Measurements from ENCODE around the gene PAK6.

GRCh38 chr15:40271685-40272484 is 33.0 kb downstream of the PAK6 start:
- TF ChIP-seq, protein P1, sequence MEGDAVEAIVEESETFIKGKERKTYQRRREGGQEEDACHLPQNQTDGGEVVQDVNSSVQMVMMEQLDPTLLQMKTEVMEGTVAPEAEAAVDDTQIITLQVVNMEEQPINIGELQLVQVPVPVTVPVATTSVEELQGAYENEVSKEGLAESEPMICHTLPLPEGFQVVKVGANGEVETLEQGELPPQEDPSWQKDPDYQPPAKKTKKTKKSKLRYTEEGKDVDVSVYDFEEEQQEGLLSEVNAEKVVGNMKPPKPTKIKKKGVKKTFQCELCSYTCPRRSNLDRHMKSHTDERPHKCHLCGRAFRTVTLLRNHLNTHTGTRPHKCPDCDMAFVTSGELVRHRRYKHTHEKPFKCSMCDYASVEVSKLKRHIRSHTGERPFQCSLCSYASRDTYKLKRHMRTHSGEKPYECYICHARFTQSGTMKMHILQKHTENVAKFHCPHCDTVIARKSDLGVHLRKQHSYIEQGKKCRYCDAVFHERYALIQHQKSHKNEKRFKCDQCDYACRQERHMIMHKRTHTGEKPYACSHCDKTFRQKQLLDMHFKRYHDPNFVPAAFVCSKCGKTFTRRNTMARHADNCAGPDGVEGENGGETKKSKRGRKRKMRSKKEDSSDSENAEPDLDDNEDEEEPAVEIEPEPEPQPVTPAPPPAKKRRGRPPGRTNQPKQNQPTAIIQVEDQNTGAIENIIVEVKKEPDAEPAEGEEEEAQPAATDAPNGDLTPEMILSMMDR (IDR thresholded peaks at IDR 0.05; ENCODE audit: low read depth, low read length, poor library complexity, severe bottlenecking), result no peak
- no peak for TF ChIP-seq EZH2phosphoT487 (IDR thresholded peaks at IDR 0.05; ENCODE audit: borderline replicate concordance, low read length)
